NCI-H226 (cell line): ENCODE measurements around the gene MLLT3.

Source experiments
- DNase-seq: peaks from one replicate; pipeline ENCODE4 v3.0.0-alpha.2; 2015

Gene MLLT3

GRCh38 chr9:20508242-20508641 lies 114.1 kb downstream of the MLLT3 start:
- no peak for DNase-seq

GRCh38 chr9:20507431-20507830 lies 114.9 kb downstream of the MLLT3 start:
- DNase-seq: no peak

GRCh38 chr9:20506099-20506900 lies 116.0 kb downstream of the MLLT3 start:
- DNase-seq: no peak

- DNase-seq: no peak
Measured at GRCh38 chr9:20505574-20505973, 116.7 kb downstream of the MLLT3 start.

- DNase-seq: no peak
Measured at GRCh38 chr9:20504930-20505329, 117.4 kb downstream of the MLLT3 start.

DNA sequence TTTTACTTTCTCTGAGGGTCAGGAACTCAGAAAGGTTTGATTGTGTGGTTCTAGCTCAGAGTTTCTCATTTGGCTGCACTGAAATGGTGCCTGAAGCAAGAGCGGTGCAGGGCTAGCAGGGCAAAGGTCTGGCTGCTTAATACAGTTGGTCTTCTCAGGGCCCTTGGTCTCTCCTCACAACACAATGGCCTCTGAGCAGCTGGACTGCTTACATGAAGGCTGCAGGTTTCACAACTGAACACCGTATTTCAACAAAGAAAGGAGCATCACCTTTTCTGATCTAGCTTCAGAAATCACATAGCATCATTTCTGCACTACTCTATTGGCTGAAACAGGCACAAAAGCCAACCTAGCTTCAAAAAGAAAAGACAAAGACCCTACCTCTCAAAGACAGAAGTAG lies 122.2 kb downstream of the MLLT3 start:
- no peak for DNase-seq

DNA sequence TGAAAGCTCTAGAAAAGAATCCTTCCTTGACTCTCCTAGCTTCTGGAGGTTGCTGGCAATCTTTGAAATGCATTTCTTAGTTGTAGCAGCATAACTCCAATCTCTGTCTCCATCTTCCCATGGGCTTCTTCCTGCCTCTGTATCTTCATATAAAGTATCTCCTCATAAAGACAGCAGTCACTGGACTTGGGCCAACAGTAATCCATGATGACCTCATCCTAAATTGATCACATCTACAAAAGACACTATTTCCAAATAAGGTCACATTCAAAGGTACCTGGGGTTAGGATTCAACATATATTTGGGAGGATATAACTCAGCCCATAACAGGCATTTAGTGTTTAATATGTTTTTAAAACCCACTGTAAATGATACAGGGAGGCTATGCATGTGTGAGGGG lies 123.3 kb downstream of the MLLT3 start:
- no peak for DNase-seq

GRCh38 chr9:20496328-20496727 lies 126.0 kb downstream of the MLLT3 start:
- no peak for DNase-seq

DNA sequence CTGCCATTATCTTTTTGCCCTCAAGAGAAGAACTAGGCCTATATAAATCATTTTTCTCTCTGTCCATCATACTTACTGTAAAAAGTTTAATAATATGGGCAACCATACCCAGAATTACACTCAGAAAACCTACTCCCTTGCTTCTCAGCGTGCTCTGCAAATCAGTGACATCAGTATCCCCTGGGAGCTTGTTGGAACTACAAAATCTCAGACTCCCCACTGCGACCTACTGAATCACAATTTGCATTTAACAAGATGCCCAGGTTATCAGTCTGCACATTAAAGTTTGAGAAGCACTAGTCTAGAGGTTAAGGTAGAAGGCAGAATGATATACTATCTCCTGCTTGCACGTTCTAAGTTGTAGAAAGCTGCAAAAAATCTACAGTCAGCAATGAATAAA lies 127.2 kb downstream of the MLLT3 start:
- DNase-seq: no peak

GRCh38 chr9:20494035-20494434 lies 128.3 kb downstream of the MLLT3 start:
- DNase-seq: peak; percentile 23

GRCh38 chr9:20492772-20493171 lies 129.5 kb downstream of the MLLT3 start:
- DNase-seq: no peak

DNA sequence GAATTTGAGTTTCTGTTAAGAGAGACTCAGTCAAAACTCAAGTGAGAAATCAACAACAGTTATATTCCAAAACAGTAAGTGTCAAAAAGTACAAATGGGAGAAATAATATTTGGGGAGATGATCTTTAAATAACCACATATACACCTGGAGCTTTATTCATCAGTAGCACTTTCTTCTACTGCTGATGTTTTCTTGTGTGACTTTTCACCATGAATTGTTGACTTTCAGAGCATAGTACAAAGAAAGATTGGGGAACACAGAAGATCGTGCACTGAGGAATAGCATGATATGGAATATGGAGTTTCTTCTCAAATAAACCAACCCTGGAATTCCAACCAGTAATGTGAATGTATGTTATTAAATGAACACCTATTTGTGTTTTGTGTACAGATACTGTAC lies 130.7 kb downstream of the MLLT3 start:
- no peak for DNase-seq

- no peak for DNase-seq
Measured at GRCh38 chr9:20490246-20490834, 132.0 kb downstream of the MLLT3 start.

- no peak for DNase-seq
Measured at GRCh38 chr9:20488691-20489090, 133.6 kb downstream of the MLLT3 start.

DNA sequence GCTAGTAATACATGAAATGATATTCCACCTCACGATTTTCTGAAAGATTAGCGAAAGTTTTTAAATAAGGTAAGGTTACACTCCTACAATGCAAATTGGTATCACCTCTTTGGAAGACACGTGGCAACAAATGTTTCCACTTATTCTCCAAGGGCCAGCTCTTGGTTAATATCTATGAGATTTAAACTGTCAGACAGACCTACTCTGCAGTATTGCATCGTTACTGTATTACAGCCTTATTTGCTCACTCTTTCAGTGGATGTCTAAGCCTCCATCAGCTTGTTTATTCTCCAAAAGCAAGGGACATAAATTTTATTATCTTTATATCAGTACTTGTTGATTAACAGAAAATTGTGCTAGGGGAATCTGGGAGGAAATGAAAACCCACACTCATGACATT lies 135.7 kb downstream of the MLLT3 start:
- no peak for DNase-seq

DNA sequence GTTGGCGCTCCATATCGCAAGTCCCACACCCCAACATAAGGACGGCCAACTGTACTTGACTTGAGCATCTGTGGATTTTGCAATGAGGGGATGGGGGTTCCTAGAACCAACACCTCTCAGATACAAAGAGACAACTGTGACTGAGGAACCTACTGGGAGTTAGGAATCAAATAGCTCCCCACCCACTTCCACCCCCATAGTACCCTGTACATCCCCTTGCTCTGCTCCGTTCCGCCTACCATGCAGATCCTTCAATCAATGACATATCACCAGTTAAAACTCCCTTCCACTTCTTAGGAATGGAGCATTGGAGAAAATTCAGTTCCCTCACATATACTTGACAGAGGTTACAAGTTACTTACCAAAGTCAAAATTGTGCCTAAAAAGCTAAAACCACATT lies 140.9 kb downstream of the MLLT3 start:
- DNase-seq: no peak

- no peak for DNase-seq
Measured at GRCh38 chr9:20480249-20480648, 142.1 kb downstream of the MLLT3 start.

GRCh38 chr9:20479419-20480155 lies 142.7 kb downstream of the MLLT3 start:
- no peak for DNase-seq

DNA sequence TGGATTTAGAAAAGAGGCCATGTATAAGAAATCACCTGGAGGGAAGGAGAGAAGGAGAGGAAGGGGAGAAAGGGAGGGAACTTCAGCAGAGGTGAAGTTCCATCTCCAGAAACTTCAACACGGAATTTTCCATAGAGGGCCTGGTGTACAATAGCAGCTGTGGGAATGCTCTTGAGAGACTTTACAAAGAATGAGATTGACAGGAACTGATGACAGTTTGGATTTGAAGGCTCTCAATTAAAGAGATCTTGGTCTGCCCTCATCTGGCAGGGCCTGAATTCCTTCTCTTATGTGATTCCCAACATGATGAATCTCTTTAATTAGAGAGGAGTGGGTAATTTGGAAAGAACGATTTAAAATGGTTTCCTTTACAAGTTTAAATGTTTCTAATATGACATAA lies 143.5 kb downstream of the MLLT3 start:
- no peak for DNase-seq

GRCh38 chr9:20477940-20478620 lies 144.2 kb downstream of the MLLT3 start:
- no peak for DNase-seq

DNA sequence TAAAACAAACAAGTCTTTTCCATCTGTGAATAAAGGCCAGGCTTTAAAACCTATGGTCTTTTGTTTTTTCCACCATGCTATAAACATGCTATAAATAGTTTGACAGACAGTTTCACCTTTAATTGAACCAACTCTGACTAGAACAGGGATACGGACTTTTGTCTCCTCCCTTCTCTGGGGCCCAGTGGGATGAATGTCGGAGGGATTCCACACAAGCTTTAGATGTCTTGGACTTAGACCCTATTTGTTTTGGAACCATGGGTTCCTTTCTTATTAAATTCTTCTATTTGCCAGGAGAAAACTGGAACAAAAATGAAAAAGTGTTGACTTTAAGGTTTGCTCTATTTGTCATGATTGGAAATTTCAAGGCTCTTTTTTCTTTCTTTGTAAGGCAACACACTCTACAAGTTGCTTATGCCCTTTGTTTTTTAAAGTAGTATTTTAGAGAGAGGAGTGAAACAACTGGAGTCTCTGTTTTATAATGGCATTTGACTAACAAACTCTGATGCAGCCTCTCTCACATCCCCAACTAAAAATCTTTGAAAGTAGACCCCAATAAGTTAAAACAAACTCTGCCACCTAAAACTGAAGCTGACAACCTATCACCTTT lies 145.3 kb downstream of the MLLT3 start:
- DNase-seq: no peak

DNA sequence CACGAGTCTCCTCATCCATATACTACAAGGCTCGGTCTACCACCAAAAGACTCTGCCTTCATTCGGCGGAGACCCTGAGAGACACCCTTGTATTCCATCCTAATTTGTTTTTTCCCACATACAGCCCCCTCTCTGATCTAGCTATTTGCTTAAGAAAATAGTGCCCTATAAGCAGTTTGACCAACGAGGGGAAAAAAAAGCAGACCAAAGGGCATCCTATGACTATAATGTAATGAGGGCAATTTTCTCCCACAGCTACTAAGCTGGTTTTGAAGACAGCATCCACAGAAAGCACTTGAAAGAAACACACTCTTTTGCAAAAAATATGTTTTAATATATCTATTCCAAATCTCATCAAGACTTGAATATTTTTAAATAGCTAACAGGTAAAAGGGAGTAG lies 147.8 kb downstream of the MLLT3 start:
- DNase-seq: no peak

DNA sequence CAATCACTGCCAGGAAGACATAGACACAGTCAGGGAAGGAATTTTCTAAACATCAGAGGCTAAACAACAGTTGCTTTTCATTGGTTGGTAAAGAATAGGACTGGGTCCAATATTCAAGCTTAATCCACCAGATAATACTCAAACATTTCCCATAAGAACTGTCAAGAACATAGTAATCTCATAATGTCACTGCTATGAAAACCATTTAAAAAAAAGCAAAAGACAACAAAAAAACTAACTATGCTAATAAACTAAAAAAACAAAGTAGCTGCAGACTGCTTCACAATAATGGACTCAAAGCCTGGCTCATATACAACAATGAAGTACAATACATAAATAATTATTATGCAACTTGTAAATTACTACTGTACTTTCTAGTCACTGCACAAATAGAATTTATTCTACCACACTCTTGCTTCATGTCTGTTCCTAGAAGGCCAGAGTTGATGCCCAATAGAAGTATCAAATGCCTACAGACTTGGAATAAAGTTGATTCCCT lies 148.7 kb downstream of the MLLT3 start:
- no peak for DNase-seq
